Measurements from ENCODE around the gene MYH9.
"Not testable (repeated sequence)": the region's sequence is repeated elsewhere in the genome, so short reads cannot be mapped to it uniquely, and the experiment has no call there.

The MYH9 gene

DNA sequence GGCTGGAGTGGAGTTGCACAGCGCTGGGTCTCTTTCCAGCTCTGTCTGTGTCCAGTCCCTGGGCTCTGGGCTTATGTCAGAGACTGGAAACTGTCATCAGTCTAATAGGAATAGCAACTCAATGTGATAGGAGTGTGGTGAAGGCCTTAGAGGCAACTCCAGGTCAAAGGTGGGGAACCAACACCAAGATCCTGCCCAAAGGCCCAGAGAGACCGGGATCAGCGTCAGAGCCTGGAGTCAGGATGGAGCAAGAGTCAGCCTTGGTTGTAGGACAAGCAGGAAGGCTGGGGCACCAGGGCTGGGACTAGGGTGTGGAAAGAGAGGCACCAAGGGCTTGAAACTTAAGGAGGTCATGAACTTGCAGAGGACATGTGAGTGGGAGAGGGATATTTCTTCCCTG, 125.5 kb downstream of the MYH9 start:
- H3K27me3 ChIP-seq (replicated peaks; ENCODE audit: control insufficient read depth, insufficient read depth, low read length); H3K9ac ChIP-seq (ENCODE audit: low read length); DNase-seq (ENCODE audit: low read depth); H3K36me3 ChIP-seq (ENCODE audit: control insufficient read depth, insufficient read depth, low read length, severe bottlenecking); H3K4me3 ChIP-seq (ENCODE audit: low read length); H3K9me3 ChIP-seq (ENCODE audit: control insufficient read depth, low read length): not testable (repeated sequence)
- H3K4me1 ChIP-seq (ENCODE audit: control insufficient read depth, insufficient read depth, low read length), result peaks cover 41% of the 10 kb centered on the region

DNA sequence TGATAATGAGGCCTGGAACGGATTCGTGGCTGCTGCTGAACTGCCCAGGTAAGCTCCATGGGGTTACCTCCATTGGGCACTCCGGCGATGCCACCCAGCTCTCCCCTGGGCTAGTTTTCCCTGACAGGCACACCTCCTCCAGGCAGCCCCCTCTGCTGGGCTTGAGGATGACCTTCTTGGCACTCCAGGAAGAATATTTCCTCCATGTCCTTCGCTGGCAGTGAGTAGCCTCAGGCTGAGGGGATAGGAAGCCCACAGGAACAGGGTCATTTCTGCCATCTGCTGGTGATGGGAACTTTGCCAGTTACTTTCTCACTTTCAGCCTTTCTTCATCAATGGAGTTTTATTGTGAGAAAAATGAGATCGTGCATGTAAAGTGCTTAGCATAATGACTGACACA, 126.1 kb downstream of the MYH9 start:
- H3K4me1 ChIP-seq (ENCODE audit: control insufficient read depth, insufficient read depth, low read length), result peaks cover 41% of the 10 kb centered on the region
- not testable (repeated sequence) for H3K36me3 ChIP-seq (ENCODE audit: control insufficient read depth, insufficient read depth, low read length, severe bottlenecking); H3K9ac ChIP-seq (ENCODE audit: low read length); H3K27me3 ChIP-seq (replicated peaks; ENCODE audit: control insufficient read depth, insufficient read depth, low read length); H3K9me3 ChIP-seq (ENCODE audit: control insufficient read depth, low read length); DNase-seq (ENCODE audit: low read depth); H3K4me3 ChIP-seq (ENCODE audit: low read length)

DNA sequence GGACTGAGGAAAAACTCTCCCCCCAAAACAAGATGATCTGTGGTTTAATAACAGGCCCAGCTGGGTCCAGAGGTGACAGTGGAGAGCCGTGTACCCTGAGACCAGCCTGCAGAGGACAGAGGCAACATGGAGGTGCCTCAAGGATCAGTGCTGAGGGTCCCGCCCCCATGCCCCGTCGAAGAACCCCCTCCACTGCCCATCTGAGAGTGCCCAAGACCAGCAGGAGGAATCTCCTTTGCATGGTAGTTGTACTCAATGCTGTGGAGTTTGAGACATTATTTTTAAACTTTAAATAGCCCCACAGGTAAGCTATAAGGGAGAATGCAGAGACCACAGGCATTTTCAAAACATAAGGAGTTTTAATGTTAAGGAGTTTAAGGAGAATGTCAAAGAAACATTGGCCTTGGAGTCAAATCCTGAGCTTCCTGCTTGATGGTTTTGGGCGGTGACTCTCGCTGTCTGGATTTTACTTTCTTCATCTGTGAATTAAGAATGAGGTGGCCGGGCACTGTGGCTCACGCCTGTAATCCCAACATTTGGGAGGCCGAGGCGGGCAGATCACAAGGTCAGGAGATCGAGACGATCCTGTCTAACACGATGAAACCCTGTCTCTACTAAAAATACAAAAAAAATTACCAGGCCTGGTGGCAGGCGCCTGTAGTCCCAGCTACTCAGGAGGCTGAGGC, 128.0 kb downstream of the MYH9 start:
- no peaks in the 10 kb centered on the region for H3K36me3 ChIP-seq (ENCODE audit: control insufficient read depth, insufficient read depth, low read length, severe bottlenecking)
- H3K4me1 ChIP-seq (ENCODE audit: control insufficient read depth, insufficient read depth, low read length), result peaks cover 48% of the 10 kb centered on the region
- no peak overlapping the region for H3K4me3 ChIP-seq (ENCODE audit: low read length)
- H3K27me3 ChIP-seq (replicated peaks; ENCODE audit: control insufficient read depth, insufficient read depth, low read length), result no peaks in the 10 kb centered on the region
- no peaks in the 10 kb centered on the region for H3K9me3 ChIP-seq (ENCODE audit: control insufficient read depth, low read length)
- no peak for DNase-seq (ENCODE audit: low read depth)
- peak overlapping the region; percentile 24 for H3K9ac ChIP-seq (ENCODE audit: low read length)

DNA sequence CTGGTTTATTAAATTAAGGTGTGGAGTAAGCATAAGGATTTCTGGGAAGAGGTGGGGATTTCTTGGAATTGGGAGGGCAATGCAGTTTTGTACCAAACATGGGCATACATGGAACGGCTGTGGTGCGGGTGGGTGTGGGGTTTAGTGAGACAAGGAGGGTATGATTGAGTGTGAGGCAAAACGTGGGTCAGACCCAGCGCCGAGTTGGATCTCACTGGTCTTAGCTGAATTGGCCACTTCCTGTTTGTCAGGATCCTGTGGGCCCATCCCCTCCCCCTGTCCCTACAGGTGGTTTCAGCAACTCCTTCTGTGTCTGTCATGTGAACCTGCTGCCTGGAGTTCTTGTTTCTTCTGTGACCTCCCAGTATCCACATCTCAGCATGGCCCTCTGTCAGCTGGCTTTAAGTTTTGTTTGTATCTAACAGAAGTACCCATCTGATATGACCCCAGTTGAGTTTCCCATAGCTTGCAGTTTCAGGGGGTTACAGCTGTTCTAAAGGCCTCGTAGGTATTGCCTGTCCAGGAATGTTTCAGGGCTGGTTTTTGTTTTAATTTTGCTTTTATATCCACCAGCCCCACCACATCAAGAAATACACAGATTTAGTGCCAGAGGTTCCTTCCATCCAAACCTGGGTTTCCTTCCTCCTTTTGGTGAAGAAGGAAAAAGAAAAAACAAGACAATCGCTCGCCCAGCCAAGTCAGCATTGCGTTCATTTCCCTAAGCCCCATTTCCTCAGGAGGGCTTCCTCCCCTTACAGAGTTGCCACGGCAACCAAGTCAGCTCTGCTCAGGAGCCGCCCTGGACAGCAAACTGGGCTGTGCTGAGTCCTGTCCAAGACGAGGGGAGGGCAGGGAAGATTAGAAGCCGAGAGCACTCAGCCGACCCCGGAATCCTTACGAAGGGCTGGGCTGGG, 128.8 kb downstream of the MYH9 start:
- peaks cover 51% of the 10 kb centered on the region for H3K4me1 ChIP-seq (ENCODE audit: control insufficient read depth, insufficient read depth, low read length)
- DNase-seq (ENCODE audit: low read depth), result peak; percentile 40

DNA sequence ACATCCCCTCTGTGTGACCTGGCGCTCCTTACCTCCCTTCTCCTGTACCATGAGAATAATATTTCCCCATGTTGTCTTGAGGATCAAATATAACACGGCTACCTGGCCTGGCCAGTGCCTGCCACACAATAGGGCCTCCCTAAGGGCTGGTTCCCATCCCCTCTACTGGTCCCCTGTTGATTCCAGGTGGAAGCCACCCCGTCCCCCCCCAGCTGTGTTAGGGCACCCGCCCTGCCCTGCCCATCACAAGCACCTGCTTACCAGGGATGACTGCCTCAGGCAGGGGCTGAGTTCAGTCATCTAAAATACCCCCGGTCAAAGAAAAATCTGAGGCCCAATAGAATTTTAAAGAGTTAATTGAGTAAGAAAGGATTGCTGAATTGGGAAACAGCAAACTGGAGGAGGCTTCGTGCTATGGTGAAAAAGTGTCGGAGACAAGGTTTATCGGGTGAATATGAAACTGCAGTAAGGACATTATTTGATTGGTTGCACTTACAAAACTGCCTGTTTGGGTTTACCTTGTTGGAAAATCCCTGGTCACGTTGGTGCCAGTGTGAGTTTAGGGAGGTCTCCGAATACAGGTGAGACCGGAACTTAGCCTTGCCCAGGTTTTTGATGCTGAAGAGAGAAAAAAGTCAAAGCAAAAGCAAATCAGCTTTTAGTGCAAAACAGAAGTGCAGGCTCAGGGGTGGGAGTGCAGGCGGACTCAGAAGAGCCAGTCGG, 129.7 kb downstream of the MYH9 start:
- H3K9ac ChIP-seq (ENCODE audit: low read length), result no peak overlapping the region
- no peak for DNase-seq (ENCODE audit: low read depth)
- no peaks in the 10 kb centered on the region for H3K27me3 ChIP-seq (replicated peaks; ENCODE audit: control insufficient read depth, insufficient read depth, low read length)
- H3K36me3 ChIP-seq (ENCODE audit: control insufficient read depth, insufficient read depth, low read length, severe bottlenecking), result no peaks in the 10 kb centered on the region
- no peak overlapping the region for H3K4me3 ChIP-seq (ENCODE audit: low read length)
- H3K4me1 ChIP-seq (ENCODE audit: control insufficient read depth, insufficient read depth, low read length), result peaks cover 51% of the 10 kb centered on the region
- H3K9me3 ChIP-seq (ENCODE audit: control insufficient read depth, low read length), result no peaks in the 10 kb centered on the region

More for the DNA sequence above, 128.8 kb downstream of the MYH9 start:
- Histone ChIP-seq H3K9ac (ENCODE audit: low read length) (peak overlapping the region; percentile 24), H3K27me3 (replicated peaks; ENCODE audit: control insufficient read depth, insufficient read depth, low read length) (no peaks in the 10 kb centered on the region), H3K9me3 (ENCODE audit: control insufficient read depth, low read length) (no peaks in the 10 kb centered on the region), H3K4me3 (ENCODE audit: low read length) (no peak overlapping the region), H3K36me3 (ENCODE audit: control insufficient read depth, insufficient read depth, low read length, severe bottlenecking) (no peaks in the 10 kb centered on the region)

DNA sequence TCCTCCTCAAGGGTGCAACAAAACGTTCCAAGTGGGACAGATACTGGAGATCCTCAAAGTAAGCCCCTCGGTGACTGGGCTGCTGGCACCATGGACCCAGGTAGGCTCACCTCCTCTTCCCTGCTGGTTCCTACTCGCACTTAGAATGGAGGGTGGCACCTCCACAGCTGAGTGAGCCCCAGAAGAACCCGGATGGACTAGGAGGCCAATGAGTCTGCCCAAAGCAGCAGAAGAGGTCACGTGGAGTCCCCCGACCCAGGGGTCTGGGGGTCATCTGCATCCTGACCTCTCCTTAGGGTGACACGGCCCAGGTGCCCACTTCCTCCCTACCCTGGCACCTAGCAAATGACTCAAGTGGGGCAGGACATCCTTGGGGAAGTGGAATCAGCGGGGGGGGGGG, 130.5 kb downstream of the MYH9 start:
- peaks cover 51% of the 10 kb centered on the region for H3K4me1 ChIP-seq (ENCODE audit: control insufficient read depth, insufficient read depth, low read length)
- no peaks in the 10 kb centered on the region for H3K9me3 ChIP-seq (ENCODE audit: control insufficient read depth, low read length)
- H3K36me3 ChIP-seq (ENCODE audit: control insufficient read depth, insufficient read depth, low read length, severe bottlenecking), result no peaks in the 10 kb centered on the region
- DNase-seq (ENCODE audit: low read depth), result no peak
- H3K4me3 ChIP-seq (ENCODE audit: low read length), result no peak overlapping the region
- no peaks in the 10 kb centered on the region for H3K27me3 ChIP-seq (replicated peaks; ENCODE audit: control insufficient read depth, insufficient read depth, low read length)
- no peak overlapping the region for H3K9ac ChIP-seq (ENCODE audit: low read length)

DNA sequence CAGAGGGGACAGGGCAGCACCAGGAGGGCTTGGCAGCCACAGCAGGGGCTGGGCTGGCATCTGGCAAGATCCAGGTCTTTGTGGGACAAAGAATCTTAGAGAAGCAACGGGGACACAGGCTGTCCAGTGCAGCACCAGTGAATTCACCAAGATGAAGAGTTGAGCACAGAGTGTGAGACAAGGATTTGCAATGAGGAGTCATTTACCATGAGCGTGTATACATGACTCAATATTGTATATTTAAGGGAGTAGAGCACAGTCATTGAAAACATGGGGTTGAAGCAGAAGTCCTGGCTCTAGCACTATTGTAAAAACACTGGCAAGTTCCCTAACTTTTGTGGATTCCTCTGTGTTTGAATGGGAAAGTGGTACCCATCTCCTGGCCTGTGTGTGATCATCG, 131.3 kb downstream of the MYH9 start:
- DNase-seq (ENCODE audit: low read depth), result no peak
- H3K27me3 ChIP-seq (replicated peaks; ENCODE audit: control insufficient read depth, insufficient read depth, low read length), result no peaks in the 10 kb centered on the region
- no peaks in the 10 kb centered on the region for H3K36me3 ChIP-seq (ENCODE audit: control insufficient read depth, insufficient read depth, low read length, severe bottlenecking)
- no peaks in the 10 kb centered on the region for H3K9me3 ChIP-seq (ENCODE audit: control insufficient read depth, low read length)
- no peak overlapping the region for H3K4me3 ChIP-seq (ENCODE audit: low read length)
- H3K4me1 ChIP-seq (ENCODE audit: control insufficient read depth, insufficient read depth, low read length), result peaks cover 47% of the 10 kb centered on the region
- no peak overlapping the region for H3K9ac ChIP-seq (ENCODE audit: low read length)

DNA sequence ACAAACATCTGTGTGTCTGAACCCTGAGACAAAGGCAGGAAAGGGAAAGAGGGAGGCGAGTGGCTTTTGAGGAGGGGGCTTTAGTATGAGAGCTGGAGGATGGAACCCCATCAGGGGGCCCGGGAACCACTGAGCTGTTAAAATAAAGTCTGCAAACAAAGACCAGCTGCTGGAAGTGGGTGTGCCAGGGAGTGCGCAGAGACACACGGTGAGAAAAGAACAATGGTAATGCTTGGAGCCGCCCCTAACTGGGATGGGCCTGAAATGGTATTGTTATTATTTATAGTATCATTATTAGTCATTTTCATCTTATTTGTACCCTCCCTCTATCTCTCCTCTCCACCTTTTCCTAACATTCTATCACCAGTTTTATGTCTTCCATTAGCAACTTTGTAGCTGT, 132.2 kb downstream of the MYH9 start:
- DNase-seq (ENCODE audit: low read depth); H3K4me3 ChIP-seq (ENCODE audit: low read length); H3K9ac ChIP-seq (ENCODE audit: low read length); H3K9me3 ChIP-seq (ENCODE audit: control insufficient read depth, low read length); H3K36me3 ChIP-seq (ENCODE audit: control insufficient read depth, insufficient read depth, low read length, severe bottlenecking); H3K27me3 ChIP-seq (replicated peaks; ENCODE audit: control insufficient read depth, insufficient read depth, low read length): not testable (repeated sequence)
- peaks cover 47% of the 10 kb centered on the region for H3K4me1 ChIP-seq (ENCODE audit: control insufficient read depth, insufficient read depth, low read length)

DNA sequence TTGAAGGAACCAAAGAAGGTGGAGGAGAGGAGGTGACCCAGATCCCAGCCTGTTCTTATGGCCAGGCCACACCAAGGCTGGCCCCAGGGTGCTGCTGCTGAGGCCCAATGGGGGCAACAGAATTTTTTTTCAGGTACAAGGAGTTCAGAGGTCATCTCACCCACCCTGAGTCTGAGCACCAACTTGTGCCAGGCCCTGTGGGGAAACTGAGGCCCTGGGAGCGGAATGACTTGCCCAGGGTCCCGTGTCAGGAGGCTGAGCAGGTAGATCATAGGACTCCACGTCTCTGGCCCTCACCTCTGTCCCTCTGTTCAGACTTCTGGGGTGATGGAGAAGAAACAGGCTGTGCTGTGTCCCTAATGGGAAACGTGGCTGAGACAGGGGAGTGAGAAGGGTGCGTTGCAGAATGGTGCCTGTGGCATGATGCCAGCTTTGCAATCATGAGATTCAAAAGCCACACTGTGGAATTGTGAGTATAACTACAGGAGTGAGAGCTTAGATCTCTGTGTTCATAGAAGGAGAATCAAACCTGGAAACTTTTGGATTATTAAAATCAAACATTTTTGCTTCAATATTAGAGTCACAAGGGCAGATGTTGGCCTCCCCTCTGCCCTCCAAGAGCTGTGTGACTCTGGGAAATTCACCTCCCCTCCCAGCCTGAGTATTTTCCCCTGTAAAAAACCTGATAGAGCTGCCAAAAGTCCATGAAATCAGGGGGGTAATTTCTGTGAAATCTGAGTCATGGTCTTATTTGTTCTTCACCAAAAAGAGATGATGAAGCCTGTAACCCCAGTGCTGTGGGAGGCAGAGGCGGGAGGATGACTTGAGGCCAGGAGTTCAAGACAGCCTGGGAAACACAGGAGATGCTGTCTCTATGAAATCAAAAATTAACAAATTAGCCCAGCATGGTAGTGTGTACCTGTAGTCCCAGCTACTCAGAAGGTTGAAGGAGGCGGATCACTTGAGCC, 134.0 kb downstream of the MYH9 start:
- H3K27me3 ChIP-seq (replicated peaks; ENCODE audit: control insufficient read depth, insufficient read depth, low read length), result no peaks in the 10 kb centered on the region
- H3K9ac ChIP-seq (ENCODE audit: low read length), result peak overlapping the region; percentile 86
- peak overlapping the region; percentile 84 for H3K4me3 ChIP-seq (ENCODE audit: low read length)
- H3K4me1 ChIP-seq (ENCODE audit: control insufficient read depth, insufficient read depth, low read length), result peaks cover 36% of the 10 kb centered on the region
- no peaks in the 10 kb centered on the region for H3K36me3 ChIP-seq (ENCODE audit: control insufficient read depth, insufficient read depth, low read length, severe bottlenecking)
- peak; percentile 49 for DNase-seq (ENCODE audit: low read depth)
- peaks cover 7% of the 10 kb centered on the region for H3K9me3 ChIP-seq (ENCODE audit: control insufficient read depth, low read length)

DNA sequence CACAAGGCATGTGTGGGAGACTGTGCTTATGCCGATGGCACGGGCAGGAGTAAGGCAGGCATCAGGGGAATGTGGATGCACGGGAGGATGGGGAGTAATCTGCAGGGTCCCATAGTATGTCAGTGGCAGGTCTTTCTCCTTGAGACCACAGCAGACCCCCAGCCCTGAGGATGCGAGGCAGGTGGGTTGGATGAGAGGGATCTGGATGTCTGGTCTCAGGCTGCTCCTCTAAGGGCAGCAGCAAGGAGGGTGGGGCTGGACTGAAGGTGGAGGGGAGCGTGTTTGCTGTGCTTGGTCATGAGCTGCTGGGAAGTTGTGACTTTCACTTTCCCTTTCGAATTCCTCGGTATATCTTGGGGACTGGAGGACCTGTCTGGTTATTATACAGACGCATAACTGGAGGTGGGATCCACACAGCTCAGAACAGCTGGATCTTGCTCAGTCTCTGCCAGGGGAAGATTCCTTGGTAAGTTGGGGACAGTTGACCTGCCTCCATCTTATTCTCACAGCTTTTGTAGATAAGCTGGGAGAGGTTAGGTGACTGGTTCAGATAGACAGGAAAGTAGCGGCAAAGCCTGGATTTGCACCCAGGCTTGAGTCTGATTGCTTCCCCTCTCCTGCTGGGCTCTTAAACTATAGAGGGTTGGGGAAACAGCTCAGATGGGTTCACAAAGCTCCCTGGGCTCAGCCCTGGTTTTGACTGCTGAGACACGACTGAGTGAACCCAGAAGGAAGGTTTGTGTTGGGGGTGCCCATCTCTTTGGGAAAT, 134.8 kb downstream of the MYH9 start, which contains the start of gene APOL1:
Gene APOL1, plus strand, starts transcription at position 380 of the 769 bp plus-strand sequence. CDS start 1,823 bp downstream, outside the sequence.
- H3K9ac ChIP-seq (ENCODE audit: low read length), result peak within 1 kb of the TSS; percentile 86
- H3K4me3 ChIP-seq (ENCODE audit: low read length), result peak within 1 kb of the TSS; percentile 84
- H3K27me3 ChIP-seq (replicated peaks; ENCODE audit: control insufficient read depth, insufficient read depth, low read length), result no peaks in the 10 kb centered on the region
- peaks cover 29% of the 10 kb centered on the region for H3K4me1 ChIP-seq (ENCODE audit: control insufficient read depth, insufficient read depth, low read length)
- H3K9me3 ChIP-seq (ENCODE audit: control insufficient read depth, low read length), result peaks cover 11% of the 10 kb centered on the region
- peak; percentile 46 for DNase-seq (ENCODE audit: low read depth)
- H3K36me3 ChIP-seq (ENCODE audit: control insufficient read depth, insufficient read depth, low read length, severe bottlenecking), result no peaks in the 10 kb centered on the region
